Fibroblast of lung (primary cell): Measurements from ENCODE around the gene ZIC3.

ENCODE experiments used
- EZH2 ChIP-seq: IDR thresholded peaks from 2 replicates; pipeline ENCODE4 v1.5.1; 2012; ENCODE audit warnings: low read length, control low read depth, mild to moderate bottlenecking; ENCODE audit errors: missing control alignments
- TF ChIP-seq, protein P1 (sequence below), 2 donors: IDR thresholded peaks in 1 of 2; conservative IDR thresholded peaks in 1 of 2; 1 replicate in 1 of 2; 2 replicates in 1 of 2; pipeline ENCODE4 v1.5.1; 2011 to 2012; ENCODE audit warnings: low read length in 2 of 2, control low read depth in 1 of 2, inconsistent platforms in 1 of 2, low read depth in 1 of 2, mild to moderate bottlenecking in 1 of 2

DNA sequence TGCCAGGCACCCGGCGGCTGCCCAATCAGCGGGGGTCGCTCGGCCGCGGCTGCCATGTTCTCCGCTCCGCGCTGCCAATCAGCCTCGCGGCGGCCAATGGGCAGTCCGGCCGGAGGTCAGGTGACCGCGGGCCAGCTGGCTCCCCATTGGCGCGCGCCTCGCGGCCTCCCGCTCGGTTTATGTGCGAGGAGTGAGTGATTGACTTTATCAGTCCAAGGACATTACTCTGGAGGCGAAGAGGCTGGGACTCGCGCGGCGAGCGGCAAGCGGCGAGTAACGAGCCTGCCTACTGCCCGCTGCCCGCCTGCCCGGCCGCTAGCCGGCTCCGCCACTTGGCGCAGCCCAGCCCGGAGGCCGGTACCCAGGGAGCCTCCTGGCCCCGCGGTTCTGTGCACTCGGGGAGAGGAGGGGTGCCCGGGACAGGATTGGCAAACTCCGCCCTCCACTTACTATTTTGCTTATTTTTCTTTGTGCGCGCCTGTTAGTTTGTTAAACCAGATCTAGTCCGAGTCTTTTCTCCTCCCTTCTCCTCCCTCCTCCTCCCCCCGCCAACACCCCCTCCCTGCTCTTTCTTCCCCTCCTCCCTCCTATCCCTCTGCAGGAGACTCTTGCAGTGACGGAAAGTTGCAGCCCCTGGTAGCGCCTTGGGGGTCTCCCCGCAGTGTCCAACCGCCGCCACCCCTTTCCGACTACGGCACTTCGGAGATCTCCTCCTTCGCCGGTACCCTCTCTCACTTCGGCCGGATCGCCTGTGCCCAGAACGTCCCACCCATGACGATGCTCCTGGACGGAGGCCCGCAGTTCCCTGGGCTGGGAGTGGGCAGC, at the start of gene ZIC3:
- TF ChIP-seq, protein P1, sequence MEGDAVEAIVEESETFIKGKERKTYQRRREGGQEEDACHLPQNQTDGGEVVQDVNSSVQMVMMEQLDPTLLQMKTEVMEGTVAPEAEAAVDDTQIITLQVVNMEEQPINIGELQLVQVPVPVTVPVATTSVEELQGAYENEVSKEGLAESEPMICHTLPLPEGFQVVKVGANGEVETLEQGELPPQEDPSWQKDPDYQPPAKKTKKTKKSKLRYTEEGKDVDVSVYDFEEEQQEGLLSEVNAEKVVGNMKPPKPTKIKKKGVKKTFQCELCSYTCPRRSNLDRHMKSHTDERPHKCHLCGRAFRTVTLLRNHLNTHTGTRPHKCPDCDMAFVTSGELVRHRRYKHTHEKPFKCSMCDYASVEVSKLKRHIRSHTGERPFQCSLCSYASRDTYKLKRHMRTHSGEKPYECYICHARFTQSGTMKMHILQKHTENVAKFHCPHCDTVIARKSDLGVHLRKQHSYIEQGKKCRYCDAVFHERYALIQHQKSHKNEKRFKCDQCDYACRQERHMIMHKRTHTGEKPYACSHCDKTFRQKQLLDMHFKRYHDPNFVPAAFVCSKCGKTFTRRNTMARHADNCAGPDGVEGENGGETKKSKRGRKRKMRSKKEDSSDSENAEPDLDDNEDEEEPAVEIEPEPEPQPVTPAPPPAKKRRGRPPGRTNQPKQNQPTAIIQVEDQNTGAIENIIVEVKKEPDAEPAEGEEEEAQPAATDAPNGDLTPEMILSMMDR (conservative IDR thresholded peaks at IDR 0.05 in 1 of 2, IDR thresholded peaks at IDR 0.05 in 1 of 2; ENCODE audit: low read depth in 1 of 2, low read length in 2 of 2) = no peak
- no peak for TF ChIP-seq EZH2
